B cell (primary cell): ENCODE measurements around the gene SDCCAG8.

ENCODE experiments used
- CTCF ChIP-seq: fragments of 200-600 bp; IDR thresholded peaks from one replicate; pipeline ENCODE4 v1.8.0; 2022; ENCODE audit warnings: antibody characterized with exemption, mild to moderate bottlenecking
- EZH2 ChIP-seq: IDR thresholded peaks from 2 replicates; pipeline ENCODE4 v1.6.1; 2012; ENCODE audit warnings: borderline replicate concordance, low read depth, mild to moderate bottlenecking, moderate library complexity, low read length; ENCODE audit not compliant: insufficient read depth, poor library complexity, severe bottlenecking

- TF ChIP-seq CTCF (no peak), EZH2 (no peak)
Measured at GRCh38 chr1:243388276-243388675, 132.4 kb downstream of the SDCCAG8 start.
